Femur (tissue), 1 donor: Measurements from ENCODE around the gene KDR.
A peak's percentile ranks its signal among the peaks of the same experiment; 100 is the strongest.

Experiments
- DNase-seq: peaks from one replicate; pipeline ENCODE4 v3.0.0-alpha.2; 2017

KDR gene

GRCh38 chr4:55125087-55125721 is at the start of gene KDR:
TSS of gene KDR (minus strand) at chr4:55125595. CDS start at chr4:55125293, 302 bp downstream.
- peak; percentile 53 for DNase-seq

GRCh38 chr4:55173580-55173979 is 48.2 kb upstream of the KDR start:
- DNase-seq: no peak

- DNase-seq: no peak
These were observed 47.4 kb upstream of the KDR start for GRCh38 chr4:55172694-55173287.

GRCh38 chr4:55170462-55170861 is 45.1 kb upstream of the KDR start:
- no peak for DNase-seq

- no peak for DNase-seq
These were observed 44.1 kb upstream of the KDR start for GRCh38 chr4:55169352-55169961.

- no peak for DNase-seq
These were observed 37.0 kb upstream of the KDR start for GRCh38 chr4:55162396-55162795.

- DNase-seq: no peak
These were observed 36.3 kb upstream of the KDR start for GRCh38 chr4:55161739-55162138.

GRCh38 chr4:55159851-55160250 is 34.5 kb upstream of the KDR start:
- DNase-seq: no peak

- DNase-seq: no peak
These were observed 33.6 kb upstream of the KDR start for GRCh38 chr4:55158957-55159356.

GRCh38 chr4:55157559-55158277 is 32.3 kb upstream of the KDR start:
- DNase-seq: no peak

GRCh38 chr4:55154933-55155332 is 29.5 kb upstream of the KDR start:
- DNase-seq: no peak

- no peak for DNase-seq
These were observed 29.0 kb upstream of the KDR start for GRCh38 chr4:55154290-55154880.

GRCh38 chr4:55143858-55144257 is 18.5 kb upstream of the KDR start:
- DNase-seq: no peak

- no peak for DNase-seq
These were observed 13.0 kb upstream of the KDR start for GRCh38 chr4:55138367-55138766.

GRCh38 chr4:55136634-55137033 is 11.2 kb upstream of the KDR start:
- DNase-seq: no peak

GRCh38 chr4:55133951-55134350 is 8.6 kb upstream of the KDR start:
- no peak for DNase-seq

GRCh38 chr4:55132775-55133174 is 7.4 kb upstream of the KDR start:
- no peak for DNase-seq

GRCh38 chr4:55127521-55127920 is 2.1 kb upstream of the KDR start:
- DNase-seq: no peak

- no peak for DNase-seq
These were observed 1.7 kb upstream of the KDR start for GRCh38 chr4:55127053-55127452.

- DNase-seq: peak; percentile 18
These were observed 557 bp upstream of the KDR start for GRCh38 chr4:55125763-55126541.

- peak; percentile 15 for DNase-seq
These were observed 896 bp downstream of the KDR start for GRCh38 chr4:55124322-55125076.

GRCh38 chr4:55123791-55124190 is 1.6 kb downstream of the KDR start:
- DNase-seq: no peak
